Astrocyte of the cerebellum (primary cell): Measurements from ENCODE around the gene DMKN.

Experiments
- DNase-seq: peaks from one replicate; pipeline ENCODE4 v3.0.0-alpha.2; 2011; ENCODE audit warnings: low read depth
- H3K4me3 ChIP-seq: 2 replicates; pipeline ENCODE4 v1.5.1; 2011; ENCODE audit warnings: mild to moderate bottlenecking, low read depth, low read length, moderate library complexity
- CTCF ChIP-seq: IDR thresholded peaks from 2 replicates; pipeline ENCODE4 v1.5.1; 2012; ENCODE audit warnings: low read length, low read depth, moderate library complexity, mild to moderate bottlenecking; ENCODE audit errors: missing control alignments
- in situ Hi-C: cut with HindIII; loops from 2 replicates; pipeline ENCODE4 v1.10.0; 2017; ENCODE audit warnings: low sequenced_read_pairs

DMKN gene

GRCh38 chr19:35491836-35492360 is 21.6 kb downstream of the DMKN start:
- in situ Hi-C loops: no loop called here
- TF ChIP-seq CTCF: no peak
- no peak overlapping the region for H3K4me3 ChIP-seq
- DNase-seq: no peak

GRCh38 chr19:35490364-35490763 is 23.1 kb downstream of the DMKN start, which contains the start of gene KRTDAP:
TSS of gene KRTDAP (minus strand) at chr19:35490464. CDS start at chr19:35490442, 22 bp downstream.
- no peak within 1 kb of the TSS for H3K4me3 ChIP-seq
- no peak for TF ChIP-seq CTCF
- no peak for DNase-seq
- in situ Hi-C loops: no loop called here

- in situ Hi-C loops: loop anchor here (5.0 kb wide), 1 partner anchor 56 kb away; no protein-coding TSS in a partner anchor
- H3K4me3 ChIP-seq: no peak overlapping the region
- TF ChIP-seq CTCF: no peak
- no peak for DNase-seq
These were observed 24.8 kb downstream of the DMKN start for GRCh38 chr19:35488677-35489076.

- no peak for DNase-seq
- in situ Hi-C loops: loop anchor here (5.0 kb wide), 1 partner anchor 55 kb away; no protein-coding TSS in a partner anchor
- TF ChIP-seq CTCF: no peak
- no peak overlapping the region for H3K4me3 ChIP-seq
These were observed 25.7 kb downstream of the DMKN start for GRCh38 chr19:35487656-35488182.

- TF ChIP-seq CTCF: no peak
- no peak overlapping the region for H3K4me3 ChIP-seq
- no peak for DNase-seq
- in situ Hi-C loops: loop anchor here (5.0 kb wide), 1 partner anchor 54 kb away; no protein-coding TSS in a partner anchor
These were observed 27.2 kb downstream of the DMKN start for GRCh38 chr19:35486268-35486708.

- in situ Hi-C loops: loop anchor here (5.0 kb wide), 1 partner anchor 52 kb away; no protein-coding TSS in a partner anchor
- no peak for DNase-seq
- no peak overlapping the region for H3K4me3 ChIP-seq
- TF ChIP-seq CTCF: no peak
These were observed 29.0 kb downstream of the DMKN start for GRCh38 chr19:35484252-35485036.
